ENCODE data around the gene HS3ST5.
"Not testable (repeated sequence)": the region's sequence is repeated elsewhere in the genome, so short reads cannot be mapped to it uniquely, and the experiment has no call there.

HS3ST5 gene

DNA sequence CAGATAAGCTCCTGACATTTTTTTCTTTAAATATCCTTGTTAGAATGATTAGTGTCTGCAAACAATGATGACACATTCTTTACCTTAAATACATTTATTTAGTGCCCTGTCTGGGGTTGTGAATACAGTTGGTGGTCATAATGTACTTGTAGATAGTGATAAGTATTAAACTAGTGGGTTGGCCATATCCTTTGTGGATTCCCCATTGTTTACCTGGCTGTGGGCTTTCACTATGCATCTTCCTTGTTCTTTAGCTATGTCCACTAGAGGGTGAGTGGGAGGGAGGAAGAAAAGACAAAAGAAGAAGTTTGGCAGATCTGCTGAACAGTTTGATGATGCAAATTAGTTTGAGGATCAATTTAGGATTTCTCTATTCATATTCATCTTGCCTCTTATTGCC is 15.7 kb downstream of the HS3ST5 start:
- no peak for DNase-seq

DNA sequence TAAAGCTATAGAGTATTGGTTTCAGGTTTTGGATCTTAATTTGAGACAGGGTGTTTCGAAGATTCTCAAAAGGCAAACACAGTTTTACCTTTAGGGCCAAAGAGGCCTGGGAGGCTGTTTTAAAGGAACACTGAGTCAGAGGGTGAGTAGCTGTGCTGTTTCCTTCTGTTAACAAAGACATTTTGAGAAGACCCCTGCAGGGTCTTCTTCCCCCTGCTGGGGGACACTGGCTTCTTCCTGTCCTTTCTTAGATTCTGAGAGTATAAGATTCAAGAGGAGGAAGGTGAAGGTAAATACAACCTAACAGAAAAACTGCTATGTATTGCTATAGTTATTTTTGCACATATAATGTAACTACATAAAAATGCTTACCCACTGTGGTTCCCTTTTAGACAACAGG is 19.0 kb downstream of the HS3ST5 start:
- DNase-seq, result no peak

DNA sequence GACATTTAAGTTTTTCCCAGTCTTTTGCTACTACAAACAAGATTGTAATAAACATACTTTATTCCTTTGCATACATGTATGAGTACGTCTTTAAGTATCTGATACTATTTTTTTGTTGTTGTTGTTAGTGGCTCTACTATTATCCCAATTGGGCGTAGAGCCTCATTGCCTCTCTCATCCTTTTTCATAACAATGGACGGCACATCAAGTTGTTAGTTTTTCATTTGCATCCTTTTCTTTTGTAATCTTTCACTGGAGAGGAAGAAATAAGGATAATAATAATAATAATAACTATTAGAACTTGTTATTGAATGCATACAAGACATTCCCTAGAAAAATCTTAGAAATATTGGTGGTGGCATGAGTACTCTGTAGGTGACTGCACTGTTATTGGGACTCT is 23.1 kb downstream of the HS3ST5 start:
- DNase-seq, result no peak

DNA sequence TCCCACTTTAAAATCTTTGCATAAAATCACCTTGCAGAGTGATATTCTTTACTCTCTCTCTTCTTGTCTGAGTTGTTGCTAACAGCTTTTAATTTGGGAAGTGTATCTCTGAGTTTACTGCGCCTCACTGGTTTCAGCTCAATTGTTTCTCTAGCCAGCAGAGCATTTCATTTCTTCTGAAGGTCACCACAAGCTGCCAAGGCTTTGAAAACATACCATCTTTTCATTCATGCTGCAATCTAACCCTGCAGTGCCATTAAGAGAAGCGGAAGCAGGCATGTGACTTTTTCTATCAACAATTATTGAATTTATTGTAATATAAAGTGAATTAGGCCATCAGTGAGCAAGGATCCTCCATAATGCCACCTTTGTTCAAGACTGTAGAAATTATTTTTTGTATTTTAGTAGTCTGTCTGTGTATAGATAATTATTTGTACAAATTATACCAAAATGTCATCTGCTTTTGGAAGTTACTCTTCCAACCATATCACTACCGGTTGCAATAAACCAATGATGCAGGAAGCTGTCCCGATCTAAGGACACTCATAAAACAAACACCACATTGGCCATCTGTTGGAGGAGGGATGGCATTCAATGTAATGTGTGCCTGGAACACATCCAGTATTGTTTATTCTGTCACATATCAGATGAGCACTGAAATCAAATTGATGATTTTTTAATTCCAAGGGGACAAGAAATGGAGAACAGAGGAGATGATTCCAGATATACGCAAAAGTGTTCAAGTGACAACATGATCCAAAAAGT is 26.8 kb downstream of the HS3ST5 start:
- DNase-seq, result no peak

DNA sequence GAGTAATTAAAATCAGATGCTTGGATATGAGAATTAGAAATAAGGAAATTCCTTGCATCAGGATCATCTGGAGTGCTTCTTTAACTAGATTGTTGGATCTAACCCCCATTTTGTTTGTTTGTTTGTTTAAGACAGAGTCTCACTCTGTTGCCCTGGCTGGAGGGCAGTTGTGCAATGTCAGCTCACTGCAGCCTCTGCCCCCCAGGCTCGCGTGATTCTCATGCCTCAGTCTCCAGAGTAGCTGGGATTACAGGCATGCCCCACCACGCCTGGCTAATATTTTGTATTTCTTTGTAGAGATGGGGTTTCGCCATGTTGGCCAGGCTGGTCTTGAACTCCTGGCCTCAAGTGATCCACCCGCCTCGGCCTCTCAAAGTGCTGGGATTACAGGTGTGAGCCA is 29.0 kb downstream of the HS3ST5 start:
- not testable (repeated sequence) for DNase-seq

DNA sequence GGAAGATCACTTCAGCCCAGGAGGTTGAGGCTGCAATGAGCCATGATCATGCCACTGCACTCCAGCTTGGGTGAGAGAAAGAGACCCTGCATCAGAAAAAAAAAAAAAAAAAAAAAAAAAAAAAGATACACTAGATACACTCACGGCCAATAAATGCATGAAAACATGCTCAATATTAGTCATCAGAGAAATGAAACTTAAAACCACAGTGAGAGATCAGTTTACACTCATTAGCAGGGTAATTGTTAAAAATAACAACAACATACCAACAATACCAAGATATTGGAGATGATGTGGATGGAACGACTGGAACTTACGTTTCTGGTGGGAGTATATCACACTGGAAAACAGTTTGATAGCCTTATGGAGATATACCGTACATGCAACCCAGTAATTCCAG is 29.9 kb downstream of the HS3ST5 start:
- DNase-seq, result no peak

DNA sequence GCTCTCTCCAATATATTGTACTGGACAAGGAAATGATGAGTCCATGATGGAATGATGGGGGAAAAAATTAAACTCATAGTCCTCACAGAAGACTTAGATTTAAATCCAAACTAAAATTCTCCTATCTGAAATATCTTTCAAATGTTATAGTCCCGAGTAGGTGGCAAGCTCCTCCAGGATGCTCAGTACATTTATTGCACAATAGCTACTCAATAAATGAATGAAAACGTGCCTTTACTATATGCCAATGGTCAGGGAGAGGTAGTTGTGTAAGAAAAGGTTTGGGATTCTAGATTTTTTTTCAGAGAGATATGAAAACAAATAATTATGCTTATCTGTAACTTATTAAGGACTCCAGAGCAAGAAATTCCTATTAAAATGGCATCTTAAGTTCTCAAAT is 32.8 kb downstream of the HS3ST5 start:
- no peak for DNase-seq

DNA sequence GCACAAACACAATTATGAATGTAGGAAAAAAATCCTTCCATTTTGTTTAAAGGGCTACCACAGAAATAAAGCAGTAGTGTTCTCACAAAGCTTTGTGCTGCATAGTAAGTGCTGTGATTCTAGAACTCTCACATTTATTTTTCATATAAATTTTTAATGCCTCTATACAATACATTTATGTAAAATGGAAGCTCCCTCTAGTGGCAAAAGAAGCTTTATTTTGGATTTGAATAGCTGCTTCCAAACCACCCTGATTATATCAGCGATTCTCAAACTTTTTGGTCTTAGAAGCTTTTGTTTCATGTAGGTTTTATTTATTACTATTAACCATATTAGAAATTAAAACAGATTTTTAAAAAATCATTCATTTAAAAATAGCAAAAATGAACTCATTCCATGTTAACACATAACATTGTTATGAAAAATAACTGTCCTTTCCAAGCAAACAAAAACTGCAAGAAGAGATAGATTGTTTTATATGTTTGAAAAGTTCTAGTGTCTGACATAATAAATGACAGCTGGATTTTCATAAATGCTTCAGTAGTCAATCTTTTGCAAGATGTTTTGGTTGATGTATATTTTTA is 38.4 kb downstream of the HS3ST5 start:
- DNase-seq, result no peak

DNA sequence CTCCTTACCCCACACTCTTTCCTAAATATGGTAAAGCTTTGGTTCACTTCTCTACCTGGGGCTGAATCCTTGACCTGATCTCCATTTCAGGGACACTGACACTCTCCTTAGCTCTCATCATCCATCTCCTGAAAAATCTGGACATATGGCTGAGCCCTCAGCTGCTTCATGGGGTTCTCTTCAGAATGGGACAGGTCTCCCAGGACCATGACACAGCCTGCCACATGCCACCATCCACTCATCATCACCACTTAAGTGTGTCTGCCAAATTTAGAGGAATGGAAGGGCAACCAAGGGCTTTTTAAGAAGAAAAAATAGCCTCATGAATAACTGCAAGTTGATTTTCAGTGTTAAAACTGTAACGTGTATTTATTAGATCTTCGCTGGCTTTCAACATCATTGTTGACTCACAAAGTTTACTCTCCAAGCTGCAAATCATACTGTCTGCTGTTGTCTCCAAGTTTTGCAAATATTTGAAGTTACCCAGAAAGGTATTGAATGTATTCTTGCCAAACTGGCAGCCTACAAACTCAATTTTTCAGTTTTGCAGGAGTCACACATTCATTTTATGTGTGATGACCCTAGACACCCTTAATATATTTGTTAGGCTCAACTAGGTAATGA is 41.1 kb downstream of the HS3ST5 start:
- DNase-seq, result no peak

DNA sequence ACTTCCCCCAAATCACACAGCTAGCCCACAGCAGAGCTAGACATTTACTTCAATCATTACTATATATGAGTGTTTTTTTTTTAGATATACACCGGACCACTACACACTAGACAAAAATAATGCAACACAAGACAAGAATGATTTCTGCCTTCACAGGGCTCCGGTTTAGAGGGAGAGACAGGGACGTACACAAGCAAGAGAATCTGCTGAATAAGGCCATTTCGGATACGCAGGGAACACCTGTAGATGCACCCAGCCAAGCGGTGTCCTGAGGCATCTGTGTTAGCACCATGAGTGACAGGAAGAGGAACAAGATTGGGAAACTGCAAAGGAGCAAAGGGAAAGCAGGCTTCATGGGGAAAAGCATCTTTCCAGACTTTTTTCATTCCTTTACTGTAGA is 45.7 kb downstream of the HS3ST5 start:
- no peak for DNase-seq

DNA sequence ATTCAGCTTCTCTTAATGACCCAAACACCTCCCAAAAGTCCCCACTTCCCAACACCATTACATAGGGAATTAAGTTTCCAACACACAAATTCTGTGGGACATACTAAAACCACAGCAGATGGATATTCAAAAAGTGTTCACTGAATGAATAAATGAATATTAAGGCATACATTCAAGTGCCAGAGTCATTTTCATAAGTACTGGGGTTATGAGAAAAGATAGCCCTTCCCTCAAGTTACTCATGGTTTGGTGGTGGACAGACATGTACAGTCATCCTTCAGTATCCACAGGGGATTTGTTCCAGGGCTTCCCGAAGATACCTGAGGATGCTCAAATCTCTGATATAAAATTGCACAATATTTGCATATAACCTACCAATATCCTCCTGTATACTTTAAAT is 50.4 kb downstream of the HS3ST5 start:
- no peak for DNase-seq

DNA sequence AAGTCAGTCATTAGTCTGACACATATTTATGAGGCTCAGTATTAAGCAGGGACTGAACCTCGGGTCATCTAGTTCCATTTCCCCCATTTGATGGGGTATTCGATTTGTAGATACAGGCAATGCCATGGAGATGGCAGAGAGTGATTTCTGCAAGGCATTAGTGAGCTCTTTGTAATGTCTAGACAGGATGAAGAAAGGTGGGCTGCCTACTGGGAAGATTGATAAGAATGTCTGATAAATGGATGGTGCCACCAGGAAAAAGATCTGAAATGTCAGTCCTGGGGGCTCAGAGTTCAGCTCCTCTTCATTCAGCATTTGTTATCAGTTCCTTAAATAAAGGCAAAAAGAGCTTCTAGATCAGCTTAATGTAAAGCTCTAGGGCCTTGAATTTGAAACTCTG is 51.4 kb downstream of the HS3ST5 start:
- no peak for DNase-seq

DNA sequence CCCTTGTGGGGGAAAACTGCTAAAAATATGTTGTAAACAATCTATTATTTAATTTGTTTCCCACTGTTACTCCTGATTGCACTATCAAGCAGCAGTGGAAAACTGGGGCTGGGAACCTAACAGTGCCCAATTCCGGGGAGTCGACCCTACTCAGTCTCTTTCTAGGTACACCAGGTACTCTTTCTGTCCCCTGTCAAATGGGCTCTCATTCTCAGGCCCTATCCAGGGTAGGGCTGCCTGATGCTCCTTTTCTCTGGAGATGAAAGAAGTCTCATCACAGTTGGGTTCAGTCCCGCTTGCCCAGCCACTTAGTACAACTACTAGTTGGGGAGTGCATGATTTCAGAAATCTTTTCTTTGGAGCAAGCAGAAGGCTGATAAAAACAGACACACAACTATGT is 52.0 kb downstream of the HS3ST5 start:
- DNase-seq, result no peak

DNA sequence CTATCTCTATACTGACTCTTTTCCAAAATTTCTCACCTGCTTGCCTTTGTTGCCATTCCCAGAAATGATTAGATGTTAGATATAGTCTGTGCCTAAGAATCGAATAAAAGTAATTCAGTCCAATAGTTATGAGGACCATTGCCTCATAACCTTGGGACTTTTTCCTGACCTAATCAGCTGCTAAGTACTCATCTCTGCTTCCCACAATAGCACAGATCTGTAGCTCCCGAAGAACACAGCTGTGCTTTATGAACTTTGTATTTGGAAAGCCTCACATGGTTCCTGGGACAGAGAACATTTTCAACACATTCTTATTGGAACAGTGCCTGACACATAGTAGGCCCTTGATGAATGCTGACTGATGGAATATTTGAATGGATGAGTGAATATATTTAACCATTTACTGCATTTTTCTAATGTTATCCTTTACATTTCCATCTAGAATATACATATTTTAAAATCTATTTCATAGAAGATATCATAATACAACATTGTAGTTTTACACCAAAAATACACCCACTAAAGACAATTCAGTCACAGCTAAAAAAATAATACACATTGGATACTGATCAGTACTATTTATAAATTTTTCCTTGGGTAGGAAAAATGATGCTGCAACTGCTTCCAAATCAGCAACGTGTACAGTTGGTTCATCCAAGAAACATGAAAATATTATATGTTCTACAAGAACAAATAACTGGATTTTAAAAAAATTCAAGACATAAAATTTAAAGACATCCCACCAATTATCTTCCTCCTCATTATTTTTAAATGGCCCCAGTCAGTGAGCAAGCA is 53.9 kb downstream of the HS3ST5 start:
- DNase-seq, result no peak

DNA sequence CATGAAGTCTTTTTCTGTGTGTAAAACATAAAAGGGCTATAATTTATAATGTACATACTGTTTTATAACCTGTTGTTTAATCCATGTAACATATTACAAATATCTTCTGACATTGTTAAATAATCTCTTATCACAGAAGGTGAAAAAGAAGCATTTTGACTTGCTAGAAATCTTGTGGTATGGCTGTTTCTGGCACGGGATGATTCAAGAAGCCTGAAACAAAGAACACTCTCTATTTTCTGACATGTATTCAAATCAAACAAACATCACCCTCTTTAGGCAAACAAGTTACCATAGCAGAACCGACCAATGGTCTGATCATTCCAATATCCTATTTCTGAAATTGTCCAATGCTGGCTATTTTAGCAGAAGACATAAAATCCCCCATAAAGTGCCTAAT is 55.4 kb downstream of the HS3ST5 start:
- no peak for DNase-seq

DNA sequence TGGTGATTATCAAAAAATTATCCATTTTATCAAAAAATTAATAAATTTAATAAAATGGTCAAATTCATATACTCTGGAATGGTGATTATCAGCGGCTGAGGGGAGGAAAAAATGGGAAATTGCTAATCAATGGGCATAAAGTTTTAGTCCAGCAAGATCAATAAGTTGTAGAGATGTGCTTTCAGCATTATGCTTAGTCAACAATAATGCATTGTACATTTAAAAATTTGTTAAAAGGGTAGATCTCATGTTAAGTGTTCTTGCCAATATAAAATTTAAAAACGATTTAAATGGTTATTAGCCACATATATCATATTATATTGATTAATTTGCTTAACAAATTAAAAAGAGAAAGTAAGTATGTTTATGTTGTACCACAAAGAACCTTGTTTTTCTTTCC is 56.6 kb downstream of the HS3ST5 start:
- no peak for DNase-seq

DNA sequence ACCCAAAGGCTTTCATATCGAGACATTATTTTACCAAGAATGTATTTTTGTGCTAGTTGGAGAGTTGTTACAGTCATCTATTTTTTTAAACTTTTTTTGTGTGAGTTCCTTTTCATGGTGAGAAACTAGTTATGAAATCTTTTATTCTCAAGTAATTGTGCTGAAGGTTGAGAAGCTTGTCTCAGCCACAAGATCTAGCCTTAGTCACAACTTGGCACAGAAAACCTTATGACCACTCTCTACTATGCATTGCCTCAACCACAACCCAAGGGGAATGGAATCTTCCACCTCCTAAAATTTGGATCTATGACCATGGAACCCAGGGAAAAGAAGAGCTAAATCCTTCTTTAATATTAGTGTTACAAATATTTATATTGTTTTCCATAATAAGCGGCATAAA is 58.5 kb downstream of the HS3ST5 start:
- DNase-seq, result no peak

DNA sequence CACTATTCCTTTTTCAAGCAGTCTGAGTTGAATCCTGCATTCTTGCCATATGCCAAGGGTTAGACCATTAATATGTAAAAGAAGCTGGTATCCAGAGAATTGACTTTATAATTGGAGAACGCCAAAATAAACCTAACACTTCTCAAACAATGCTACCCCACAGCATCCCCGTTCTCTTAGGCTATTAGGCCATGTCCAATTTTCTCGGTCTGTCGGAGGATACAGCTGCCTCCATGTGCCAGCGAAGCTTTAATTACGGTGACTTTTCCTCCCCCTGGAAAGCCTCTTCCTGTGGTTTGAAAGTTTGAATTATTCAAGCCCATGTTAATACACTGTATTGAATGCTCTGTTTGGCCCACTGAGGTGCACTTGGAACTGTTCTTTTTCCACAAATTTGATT is 60.5 kb downstream of the HS3ST5 start:
- DNase-seq, result no peak

DNA sequence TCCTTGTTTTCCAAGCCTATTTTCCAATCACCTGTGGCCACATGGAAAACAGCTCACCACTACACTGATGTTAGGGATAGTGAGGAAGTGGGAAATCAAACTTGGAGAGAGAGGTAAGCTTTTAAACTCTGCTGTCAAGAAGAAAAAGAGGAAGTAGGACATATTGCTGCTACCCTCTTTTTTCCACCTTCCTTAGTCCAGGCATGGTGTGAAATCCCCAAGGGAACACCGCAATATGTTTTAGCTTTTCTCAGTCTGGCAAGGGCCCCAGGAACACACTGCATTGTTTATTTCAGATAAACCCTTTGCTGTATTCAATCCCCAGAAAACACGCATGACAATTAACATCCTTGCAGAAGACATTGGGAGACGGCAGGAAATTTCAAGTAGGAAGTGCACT is 61.3 kb downstream of the HS3ST5 start:
- DNase-seq, result no peak

DNA sequence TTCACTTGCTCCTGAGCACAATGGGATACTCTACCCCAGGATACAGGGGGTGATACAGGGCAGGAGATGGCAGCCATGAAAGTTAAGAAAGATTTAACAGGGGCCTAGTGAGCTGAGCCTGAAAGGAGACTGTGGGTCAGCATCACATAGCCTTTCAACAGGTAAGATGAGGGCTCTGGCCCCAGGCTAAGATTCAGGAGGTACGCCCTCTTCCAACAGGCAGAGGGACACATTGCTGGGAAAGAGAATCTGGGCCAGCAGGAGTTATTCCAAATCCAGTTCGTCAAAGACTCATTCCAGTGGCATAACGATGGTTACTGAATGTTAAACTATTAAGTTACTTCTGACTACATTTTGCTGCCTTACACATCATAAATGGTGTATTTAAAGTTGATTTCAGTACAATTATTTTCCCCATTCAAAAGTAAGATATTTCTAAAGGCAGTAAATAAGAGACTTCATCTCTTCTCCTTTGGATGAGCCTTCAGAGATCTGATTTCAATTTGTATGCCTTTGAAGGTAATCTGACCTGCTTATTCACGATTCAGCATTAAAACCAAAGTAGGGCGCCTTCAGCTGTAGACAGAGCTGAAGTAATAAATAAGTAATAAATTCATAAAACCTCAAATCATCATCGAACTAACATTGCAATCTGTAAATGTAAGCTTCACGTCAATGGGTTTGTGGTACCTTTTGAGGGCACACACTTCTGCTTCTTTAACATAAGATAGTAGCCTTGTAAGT is 62.4 kb downstream of the HS3ST5 start:
- no peak for DNase-seq

DNA sequence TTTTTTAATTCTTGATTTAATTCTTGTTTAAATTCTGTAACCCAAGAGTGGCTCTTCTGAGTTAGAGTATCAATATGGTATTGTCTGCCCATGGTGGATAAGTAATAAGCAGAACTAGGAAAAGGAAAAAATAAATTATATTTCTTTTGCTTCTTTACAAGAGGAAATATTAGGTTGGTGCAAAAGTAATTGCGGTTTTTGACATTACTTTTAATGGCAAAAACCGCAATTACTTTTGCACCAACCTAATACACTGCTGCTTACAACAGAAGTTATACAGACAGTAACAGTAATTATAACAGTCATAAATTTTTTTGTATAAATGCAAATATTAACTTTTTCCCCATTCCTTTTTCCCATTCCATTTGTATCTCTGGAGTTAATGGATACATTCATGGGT is 65.6 kb downstream of the HS3ST5 start:
- no peak for DNase-seq

DNA sequence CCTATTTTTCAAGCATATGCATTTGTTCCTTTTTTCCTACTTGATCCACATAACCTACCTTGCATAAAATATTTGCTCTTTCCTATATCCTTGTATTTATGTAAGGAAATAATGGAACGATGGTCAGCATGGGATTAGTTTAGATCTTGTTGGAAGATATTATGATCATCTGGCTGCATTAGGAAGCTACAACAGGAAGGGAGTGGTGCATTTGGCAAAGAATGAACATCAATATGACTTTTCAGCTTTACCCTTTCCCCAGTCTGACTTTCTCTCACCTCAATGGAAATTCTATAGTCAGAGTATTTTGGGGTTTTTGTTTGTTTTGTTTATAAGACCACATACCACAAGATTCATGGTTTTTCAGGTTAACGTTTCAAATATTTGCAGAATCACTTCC is 66.0 kb downstream of the HS3ST5 start:
- no peak for DNase-seq

DNA sequence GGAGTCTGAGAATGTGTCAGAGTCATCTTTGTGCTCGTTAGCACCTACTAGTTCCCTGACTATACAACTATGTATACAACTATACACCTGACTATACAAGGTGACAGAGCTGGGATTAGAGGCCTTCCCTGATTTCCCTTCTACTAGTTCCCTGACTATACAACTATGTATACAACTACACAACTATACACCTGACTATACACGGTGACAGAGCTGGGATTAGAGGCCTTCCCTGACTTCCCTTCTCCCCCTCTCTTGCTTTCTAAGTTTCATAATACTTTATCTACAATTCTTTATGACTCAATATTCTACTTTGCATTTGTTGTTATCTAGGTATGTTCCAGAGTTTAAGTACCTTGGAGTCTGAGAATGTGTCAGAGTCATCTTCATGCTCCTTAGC is 68.0 kb downstream of the HS3ST5 start:
- DNase-seq, result no peak

Data from NCI-H2107 (cell line).